GM12873 (cell line): ENCODE results near the gene ADAMTSL1.

Experiments used
- CTCF ChIP-seq: IDR thresholded peaks from 2 replicates; pipeline ENCODE4 v1.5.1; 2012; ENCODE audit warnings: low read depth, mild to moderate bottlenecking, moderate library complexity, low read length, control low read depth; ENCODE audit not compliant: insufficient read depth; ENCODE audit errors: missing control alignments

The ADAMTSL1 gene

GRCh38 chr9:18811171-18811570 is 337.2 kb downstream of the ADAMTSL1 start:
- no peak for TF ChIP-seq CTCF

GRCh38 chr9:18819418-18819817 is 345.5 kb downstream of the ADAMTSL1 start:
- no peak for TF ChIP-seq CTCF

GRCh38 chr9:18820566-18821095 is 346.7 kb downstream of the ADAMTSL1 start:
- no peak for TF ChIP-seq CTCF

GRCh38 chr9:18821788-18822187 is 347.8 kb downstream of the ADAMTSL1 start:
- TF ChIP-seq CTCF = no peak

GRCh38 chr9:18822850-18823249 is 348.9 kb downstream of the ADAMTSL1 start:
- no peak for TF ChIP-seq CTCF

GRCh38 chr9:18824095-18824666 is 350.2 kb downstream of the ADAMTSL1 start:
- peak; percentile 48 for TF ChIP-seq CTCF

GRCh38 chr9:18825656-18826170 is 351.8 kb downstream of the ADAMTSL1 start:
- TF ChIP-seq CTCF = no peak
